HFFc6 (cell line): ENCODE data around the gene ADAMTSL2. TPM values are rescaled to one million over a fixed set of nuclear protein-coding genes. Genes with fewer than 3 reads are reported as not detected.

ENCODE experiments used
- DNase-seq: peaks from one replicate; pipeline ENCODE4 v3.0.0-alpha.2; 2018
- H3K27ac Mint-ChIP-seq: 2 replicates; pipeline ENCODE4 v1.8.0; 2020; ENCODE audit warnings: mild to moderate bottlenecking, mixed read lengths
- H3K27me3 Mint-ChIP-seq: 2 replicates; pipeline ENCODE4 v1.8.0; 2021; ENCODE audit warnings: mild to moderate bottlenecking, moderate library complexity, mixed read lengths; ENCODE audit not compliant: insufficient read depth
- H3K36me3 Mint-ChIP-seq: 2 replicates; pipeline ENCODE4 v1.8.0; 2021; ENCODE audit warnings: low read depth, mixed read lengths
- H3K4me1 Mint-ChIP-seq: 2 replicates; pipeline ENCODE4 v1.8.0; 2020; ENCODE audit warnings: low read depth, mixed read lengths
- H3K4me3 Mint-ChIP-seq: 2 replicates; pipeline ENCODE4 v1.8.0; 2020; ENCODE audit warnings: mild to moderate bottlenecking, moderate library complexity, mixed read lengths
- H3K9me3 Mint-ChIP-seq: 2 replicates; pipeline ENCODE4 v1.8.0; 2020; ENCODE audit warnings: mild to moderate bottlenecking, mixed read lengths
- total RNA-seq, 6 experiments: library from RNA; stranded (reverse); fragmentation: NEBNext Ultra II Directional; extraction: Animal tissue kit (Norgen Biotek cat#: 25700); gene quantifications; 2 replicates in 1 of 6; 3 replicates in 5 of 6; pipeline ENCODE4 v1.2.3, GENCODE V29; 2021
- TF ChIP-seq, protein P1 (sequence below): fragments of 200-600 bp; sonication (generic); IDR thresholded peaks from 2 replicates; pipeline ENCODE4 v1.5.0; 2021; ENCODE audit warnings: antibody characterized with exemption, mild to moderate bottlenecking

Gene ADAMTSL2
- total RNA-seq, 6 experiments from 2014 or later, result 0.05 to 0.07 (median 0.06) TPM; not detected in 3

GRCh38 chr9:133604856-133605255 lies 70.4 kb downstream of the ADAMTSL2 start:
- DNase-seq, result no peak
- Mint-ChIP-seq H3K36me3 (no peaks in the 10 kb centered on the region), H3K27ac (no peak overlapping the region), H3K9me3 (no peaks in the 10 kb centered on the region), H3K27me3 (peaks cover 52% of the 10 kb centered on the region), H3K4me3 (no peak overlapping the region), H3K4me1 (no peaks in the 10 kb centered on the region)
- TF ChIP-seq, protein P1, sequence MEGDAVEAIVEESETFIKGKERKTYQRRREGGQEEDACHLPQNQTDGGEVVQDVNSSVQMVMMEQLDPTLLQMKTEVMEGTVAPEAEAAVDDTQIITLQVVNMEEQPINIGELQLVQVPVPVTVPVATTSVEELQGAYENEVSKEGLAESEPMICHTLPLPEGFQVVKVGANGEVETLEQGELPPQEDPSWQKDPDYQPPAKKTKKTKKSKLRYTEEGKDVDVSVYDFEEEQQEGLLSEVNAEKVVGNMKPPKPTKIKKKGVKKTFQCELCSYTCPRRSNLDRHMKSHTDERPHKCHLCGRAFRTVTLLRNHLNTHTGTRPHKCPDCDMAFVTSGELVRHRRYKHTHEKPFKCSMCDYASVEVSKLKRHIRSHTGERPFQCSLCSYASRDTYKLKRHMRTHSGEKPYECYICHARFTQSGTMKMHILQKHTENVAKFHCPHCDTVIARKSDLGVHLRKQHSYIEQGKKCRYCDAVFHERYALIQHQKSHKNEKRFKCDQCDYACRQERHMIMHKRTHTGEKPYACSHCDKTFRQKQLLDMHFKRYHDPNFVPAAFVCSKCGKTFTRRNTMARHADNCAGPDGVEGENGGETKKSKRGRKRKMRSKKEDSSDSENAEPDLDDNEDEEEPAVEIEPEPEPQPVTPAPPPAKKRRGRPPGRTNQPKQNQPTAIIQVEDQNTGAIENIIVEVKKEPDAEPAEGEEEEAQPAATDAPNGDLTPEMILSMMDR, result no peak

GRCh38 chr9:133605446-133605845 lies 70.9 kb downstream of the ADAMTSL2 start:
- DNase-seq, result no peak
- Mint-ChIP-seq H3K27ac (no peak overlapping the region), H3K9me3 (no peaks in the 10 kb centered on the region)

GRCh38 chr9:133605856-133606707 lies 71.6 kb downstream of the ADAMTSL2 start:
- no peak for DNase-seq
- no peak overlapping the region for H3K27ac Mint-ChIP-seq
- peaks cover 62% of the 10 kb centered on the region for H3K27me3 Mint-ChIP-seq
- TF ChIP-seq, protein P1, result no peak
- no peaks in the 10 kb centered on the region for H3K36me3 Mint-ChIP-seq
- no peaks in the 10 kb centered on the region for H3K9me3 Mint-ChIP-seq
- no peaks in the 10 kb centered on the region for H3K4me1 Mint-ChIP-seq
- no peak overlapping the region for H3K4me3 Mint-ChIP-seq

More at GRCh38 chr9:133605446-133605845, 70.9 kb downstream of the ADAMTSL2 start:
- H3K36me3 Mint-ChIP-seq, result no peaks in the 10 kb centered on the region
- TF ChIP-seq, protein P1, result no peak
- H3K4me1 Mint-ChIP-seq, result no peaks in the 10 kb centered on the region
- no peak overlapping the region for H3K4me3 Mint-ChIP-seq
- H3K27me3 Mint-ChIP-seq, result peaks cover 57% of the 10 kb centered on the region

DNA sequence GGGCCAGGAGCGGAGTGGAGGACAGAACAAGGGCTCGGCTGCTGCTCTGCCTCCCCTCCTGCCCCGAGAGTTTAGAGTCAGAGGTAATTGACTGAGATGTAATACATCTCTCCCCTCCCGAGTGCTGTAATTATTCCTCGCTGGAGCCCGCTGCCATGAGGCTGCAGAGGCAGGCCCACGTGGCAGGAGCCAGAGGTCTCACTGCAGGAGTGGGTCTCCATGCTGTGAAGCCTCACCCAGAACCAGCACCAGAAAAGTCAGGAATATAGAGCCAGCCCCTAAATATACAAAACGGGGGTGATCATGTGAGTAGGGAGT lies 72.2 kb downstream of the ADAMTSL2 start:
- no peak overlapping the region for H3K27ac Mint-ChIP-seq
- DNase-seq, result no peak
- no peaks in the 10 kb centered on the region for H3K9me3 Mint-ChIP-seq
- H3K4me3 Mint-ChIP-seq, result no peak overlapping the region
- H3K4me1 Mint-ChIP-seq, result no peaks in the 10 kb centered on the region
- TF ChIP-seq, protein P1, result no peak
- H3K27me3 Mint-ChIP-seq, result peaks cover 67% of the 10 kb centered on the region
- H3K36me3 Mint-ChIP-seq, result no peaks in the 10 kb centered on the region

GRCh38 chr9:133607381-133607780 lies 72.9 kb downstream of the ADAMTSL2 start:
- Mint-ChIP-seq H3K4me3 (no peak overlapping the region), H3K27ac (no peak overlapping the region), H3K9me3 (no peaks in the 10 kb centered on the region), H3K36me3 (no peaks in the 10 kb centered on the region), H3K4me1 (no peaks in the 10 kb centered on the region), H3K27me3 (peaks cover 69% of the 10 kb centered on the region)
- DNase-seq, result no peak
- TF ChIP-seq, protein P1, result no peak
